GM18498 (cell line): ENCODE measurements around the gene UGT1A1.
"Not testable (repeated sequence)": the region's sequence is repeated elsewhere in the genome, so short reads cannot be mapped to it uniquely, and the experiment has no call there.

ENCODE experiments used
- ATAC-seq: cut with Tn5 transposase; IDR thresholded peaks from one replicate; pipeline ENCODE4 v1.9.1; 2021; ENCODE audit warnings: mild to moderate bottlenecking, moderate library complexity; ENCODE audit not compliant: unreplicated experiment

Gene UGT1A1

GRCh38 chr2:233760043-233760442, at the start of gene UGT1A1:
TSS of gene UGT1A1 (plus strand) at chr2:233760270. CDS start at chr2:233760288, 18 bp downstream.
- no peak for ATAC-seq

GRCh38 chr2:233711312-233712008, 48.6 kb upstream of the UGT1A1 start:
- no peak for ATAC-seq

- no peak for ATAC-seq
These were observed 47.3 kb upstream of the UGT1A1 start, which contains the start of gene UGT1A5 for GRCh38 chr2:233712611-233713261. TSS of gene UGT1A5 (plus strand) at chr2:233712907. CDS start at chr2:233712992, 85 bp downstream.

GRCh38 chr2:233713262-233713615, 46.8 kb upstream of the UGT1A1 start:
- no peak for ATAC-seq

GRCh38 chr2:233714121-233714520, 45.9 kb upstream of the UGT1A1 start:
- ATAC-seq: no peak

- no peak for ATAC-seq
These were observed 41.5 kb upstream of the UGT1A1 start, which contains the start of gene UGT1A4 for GRCh38 chr2:233718552-233718951. TSS of gene UGT1A4 (plus strand) at chr2:233718736. CDS start at chr2:233718821, 85 bp downstream.

- no peak for ATAC-seq
These were observed 31.3 kb upstream of the UGT1A1 start, which contains the start of gene UGT1A3 for GRCh38 chr2:233728723-233729301. TSS of gene UGT1A3 (plus strand) at chr2:233729042. CDS start at chr2:233729127, 85 bp downstream.

- not testable (repeated sequence) for ATAC-seq
These were observed 23.0 kb upstream of the UGT1A1 start for GRCh38 chr2:233736868-233737653.

GRCh38 chr2:233740870-233741269, 19.2 kb upstream of the UGT1A1 start:
- no peak for ATAC-seq

- no peak for ATAC-seq
These were observed 16.4 kb upstream of the UGT1A1 start for GRCh38 chr2:233743464-233744259.

- no peak for ATAC-seq
These were observed 14.9 kb upstream of the UGT1A1 start for GRCh38 chr2:233745073-233745755.

- ATAC-seq: not testable (repeated sequence)
These were observed 14.2 kb upstream of the UGT1A1 start for GRCh38 chr2:233745838-233746237.

- no peak for ATAC-seq
These were observed 13.4 kb upstream of the UGT1A1 start for GRCh38 chr2:233746475-233747282.

GRCh38 chr2:233747283-233747544, 12.9 kb upstream of the UGT1A1 start:
- ATAC-seq: no peak

GRCh38 chr2:233750689-233751088, 9.4 kb upstream of the UGT1A1 start:
- ATAC-seq: not testable (repeated sequence)

- not testable (repeated sequence) for ATAC-seq
These were observed 8.7 kb upstream of the UGT1A1 start for GRCh38 chr2:233751212-233752009.

- ATAC-seq: no peak
These were observed 5.0 kb upstream of the UGT1A1 start for GRCh38 chr2:233754872-233755611.
